GM18517 (cell line): ENCODE measurements around the gene TOGARAM2.
"Not testable (repeated sequence)": the region's sequence is repeated elsewhere in the genome, so short reads cannot be mapped to it uniquely, and the experiment has no call there.

Source experiments
- ATAC-seq: cut with Tn5 transposase; IDR thresholded peaks from one replicate; pipeline ENCODE4 v1.9.1; 2021; ENCODE audit warnings: mild to moderate bottlenecking, moderate library complexity; ENCODE audit not compliant: unreplicated experiment

The TOGARAM2 gene

GRCh38 chr2:28976584-28976983, 4.5 kb upstream of the TOGARAM2 start:
- no peak for ATAC-seq

GRCh38 chr2:28977176-28977875, 3.8 kb upstream of the TOGARAM2 start:
- ATAC-seq = no peak

- not testable (repeated sequence) for ATAC-seq
Observed at GRCh38 chr2:28978001-28978400, 3.1 kb upstream of the TOGARAM2 start.

DNA sequence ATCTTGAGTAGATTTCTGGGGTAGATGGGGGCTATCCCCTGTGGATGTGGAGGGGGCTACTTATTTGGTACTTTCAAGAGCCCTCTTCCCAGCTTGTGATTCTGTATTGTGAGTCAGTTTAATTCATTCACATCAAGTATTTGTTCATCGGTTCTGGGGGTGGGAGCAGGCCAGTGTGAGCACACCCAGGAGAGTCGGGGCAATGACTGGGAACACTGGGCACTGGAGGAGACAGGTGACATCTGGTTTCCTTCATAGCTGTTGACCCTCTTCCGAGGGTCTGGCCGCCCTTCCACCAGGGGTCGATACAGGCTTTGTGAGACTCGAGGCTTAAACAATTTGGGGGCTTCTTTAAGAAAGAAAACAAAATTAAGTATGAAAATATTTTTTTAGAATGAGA, 2.5 kb upstream of the TOGARAM2 start:
- no peak for ATAC-seq

DNA sequence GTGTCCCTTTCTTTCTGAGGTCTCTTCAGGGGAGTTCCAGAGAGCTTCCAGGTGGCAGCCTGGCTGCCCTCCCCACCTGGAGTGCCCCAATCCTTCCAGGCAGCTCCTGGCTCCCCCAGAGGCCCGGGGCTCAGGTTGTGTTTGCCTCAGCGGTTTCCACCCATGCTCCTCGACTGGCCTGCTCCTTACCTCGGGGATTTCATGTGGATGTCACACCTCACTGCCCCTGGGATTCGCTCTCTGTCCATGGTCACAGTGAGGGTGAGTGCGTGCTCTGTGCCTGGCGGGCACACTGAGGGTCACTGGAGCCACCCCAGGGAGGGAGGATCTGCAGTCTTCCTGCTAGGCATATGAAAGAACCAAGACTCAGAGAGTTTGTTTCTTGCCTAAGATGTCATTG, 2.1 kb upstream of the TOGARAM2 start:
- ATAC-seq = no peak

DNA sequence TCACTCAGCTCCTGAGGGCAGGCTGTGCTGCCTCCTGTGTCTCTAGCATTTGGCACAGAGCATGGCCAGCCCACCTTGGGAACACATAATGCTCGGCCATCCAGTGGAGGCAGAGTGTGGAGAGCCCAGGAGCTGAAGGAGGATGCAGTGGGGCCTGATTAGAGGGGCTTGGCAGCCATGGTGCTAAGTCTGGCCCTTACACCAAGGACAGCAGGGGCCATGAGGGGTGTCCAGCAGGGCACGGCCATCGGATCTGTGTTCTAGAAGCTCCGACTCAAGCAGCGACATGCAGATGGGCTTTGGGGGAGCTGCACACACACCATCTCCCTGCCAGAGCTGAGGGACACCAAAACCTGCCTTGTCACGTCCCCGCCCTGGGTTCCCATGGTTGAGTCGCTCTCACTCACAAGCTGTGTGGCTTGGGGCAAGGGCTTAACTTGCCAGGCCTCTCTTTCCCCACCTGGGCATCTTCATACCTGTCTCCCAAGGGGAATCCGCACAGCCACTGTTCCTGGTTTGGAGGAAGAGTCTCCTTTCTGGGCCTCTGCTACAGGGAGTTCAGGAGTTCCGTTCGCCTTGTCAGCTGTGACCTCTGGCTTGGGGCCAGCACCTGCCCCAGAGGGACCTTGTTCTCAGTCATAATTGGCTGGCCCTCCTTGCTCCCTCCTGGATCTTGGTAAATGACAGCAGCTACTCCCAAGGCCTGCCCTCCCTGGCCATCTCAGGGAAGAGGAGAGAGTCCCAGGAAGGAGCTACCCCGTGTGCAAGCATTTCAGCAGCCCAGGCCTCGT, 1.3 kb upstream of the TOGARAM2 start:
- no peak for ATAC-seq

DNA sequence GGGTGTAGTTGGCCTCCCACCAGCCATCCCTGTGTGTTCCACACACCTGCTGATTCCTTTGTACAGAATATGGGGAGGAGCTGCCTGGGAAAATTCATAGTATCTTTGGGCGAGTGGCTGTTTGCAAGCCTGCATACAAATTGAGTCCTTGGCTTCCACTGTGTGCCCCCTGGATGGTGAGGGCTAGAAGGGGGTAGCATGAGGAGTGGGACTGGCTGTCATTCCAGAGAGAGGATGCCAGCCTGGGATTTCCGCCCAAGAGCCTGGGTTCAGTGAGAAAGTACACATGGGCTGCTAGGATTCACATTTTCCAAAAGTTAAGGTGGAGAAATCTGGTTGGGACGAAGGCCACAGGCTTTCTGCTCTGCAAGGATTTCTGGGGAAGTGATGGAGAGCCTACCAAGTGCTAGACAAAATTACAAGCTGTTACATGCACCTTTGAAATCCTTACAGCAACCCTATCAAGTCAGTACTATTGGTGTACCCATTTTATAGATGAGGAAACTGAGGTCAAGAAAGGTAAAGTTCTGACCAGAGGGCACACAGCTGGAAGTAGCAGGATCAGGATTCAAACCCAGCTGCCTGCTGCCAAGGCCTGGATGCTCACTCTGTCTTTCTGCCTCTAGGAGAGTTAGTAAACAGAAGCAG, 606 bp upstream of the TOGARAM2 start:
- no peak for ATAC-seq

- ATAC-seq = no peak
Observed at GRCh38 chr2:28981620-28982376, 700 bp downstream of the TOGARAM2 start.

DNA sequence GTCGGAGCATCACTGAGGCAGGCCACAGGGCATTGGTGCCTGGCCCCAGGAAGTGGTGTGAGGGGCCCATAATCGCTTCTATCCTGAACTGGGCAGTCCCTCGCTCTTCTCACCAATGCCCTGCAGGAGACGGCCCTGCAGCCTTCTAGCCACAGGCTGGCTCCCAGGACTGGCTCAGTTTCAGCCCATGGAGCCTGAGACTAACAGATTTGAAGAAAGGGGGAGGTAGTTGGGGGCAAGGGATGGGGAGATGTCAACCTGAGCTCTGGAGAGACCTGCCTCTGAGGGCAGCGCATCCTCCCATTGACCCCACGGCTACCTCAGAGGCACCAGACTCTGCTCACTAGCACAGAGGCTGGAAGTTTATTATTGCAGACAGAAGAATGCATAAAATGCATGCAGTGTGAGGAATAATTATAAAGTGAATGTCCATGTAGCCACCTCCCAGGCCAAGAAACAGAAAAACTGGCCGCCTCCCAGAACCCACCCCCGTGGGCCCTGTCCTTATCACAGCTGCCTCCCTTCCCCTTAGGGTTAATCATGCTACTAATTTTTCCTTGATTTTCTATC, 1.4 kb downstream of the TOGARAM2 start:
- no peak for ATAC-seq

DNA sequence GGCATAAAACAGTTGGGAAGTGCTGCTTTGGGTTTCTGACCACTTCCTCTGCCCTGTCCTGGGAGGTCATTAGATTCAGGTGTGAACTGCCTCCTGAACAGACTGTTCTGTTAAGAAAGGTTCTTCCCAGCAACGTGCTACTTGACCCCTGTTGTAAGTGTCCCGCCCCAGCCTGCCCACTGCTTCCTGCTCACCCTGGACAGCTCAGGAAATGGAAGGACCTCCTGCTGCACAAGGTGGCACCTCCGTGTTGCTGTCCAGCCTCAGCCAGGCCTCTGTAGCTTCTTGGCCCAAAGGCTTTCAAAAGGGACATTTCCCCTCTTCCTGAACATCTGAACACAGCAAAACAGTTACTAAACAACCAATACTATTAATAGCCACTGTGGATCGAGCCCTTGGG, 5.3 kb downstream of the TOGARAM2 start:
- ATAC-seq = no peak

GRCh38 chr2:28989973-28990372, 8.9 kb downstream of the TOGARAM2 start:
- ATAC-seq = no peak

GRCh38 chr2:28990445-28990844, 9.3 kb downstream of the TOGARAM2 start:
- no peak for ATAC-seq

DNA sequence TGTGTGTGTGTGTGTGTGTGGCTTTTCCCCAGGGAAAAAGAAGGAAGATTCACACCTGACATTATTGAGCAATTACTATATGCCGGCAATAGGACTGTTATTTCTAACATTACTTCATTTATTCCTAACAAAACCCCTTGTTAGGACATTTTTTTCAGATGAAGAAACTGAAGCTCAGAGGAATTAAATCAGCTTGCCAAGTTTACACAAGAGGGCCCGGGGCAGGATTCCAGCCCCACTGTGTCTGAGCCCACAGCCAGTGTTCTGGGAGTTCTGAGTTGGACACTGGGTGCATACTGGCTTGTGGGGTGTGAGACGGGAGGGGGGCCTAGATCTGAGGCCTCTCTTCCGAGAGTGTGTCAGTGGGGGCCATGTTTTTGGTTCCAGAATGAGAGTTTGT, 9.9 kb downstream of the TOGARAM2 start:
- no peak for ATAC-seq

GRCh38 chr2:28991460-28991859, 10.4 kb downstream of the TOGARAM2 start:
- no peak for ATAC-seq

DNA sequence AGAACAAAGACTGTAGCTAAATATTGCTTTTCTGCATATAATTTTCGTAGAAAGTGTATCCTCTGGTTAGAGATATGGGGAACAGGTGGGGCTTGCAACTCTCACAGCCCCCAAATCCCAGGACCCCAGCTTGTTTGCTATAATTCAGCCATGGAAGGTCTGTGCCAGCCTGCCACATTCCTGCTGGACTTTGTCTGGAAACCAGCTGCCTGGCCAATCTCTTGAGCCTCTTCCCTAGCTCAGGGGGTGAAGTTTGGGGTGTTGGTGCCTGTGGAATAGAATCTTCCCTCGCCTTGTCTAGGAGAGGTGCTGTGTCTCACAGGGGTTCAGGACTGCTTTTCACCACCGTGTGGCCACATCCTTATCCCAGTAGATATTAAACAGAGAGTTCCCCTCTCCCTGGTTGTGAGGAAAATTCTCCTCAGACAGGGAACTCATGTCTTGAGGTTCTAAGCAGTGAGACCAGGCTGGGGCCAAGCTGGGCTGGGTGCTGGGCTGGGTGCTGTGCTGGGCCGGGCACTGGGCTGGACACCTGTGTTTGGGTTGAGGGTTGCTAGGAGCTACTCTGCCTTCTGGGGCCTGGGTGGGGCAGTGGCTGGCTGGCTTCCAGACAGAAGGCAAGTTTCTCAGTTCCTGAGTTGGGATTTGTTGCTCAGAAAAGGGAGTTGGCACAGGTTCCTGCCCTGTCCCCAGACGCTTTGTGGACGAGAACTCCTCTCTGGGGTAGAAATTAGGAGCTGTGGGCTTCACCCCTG, 12.3 kb downstream of the TOGARAM2 start:
- no peak for ATAC-seq

DNA sequence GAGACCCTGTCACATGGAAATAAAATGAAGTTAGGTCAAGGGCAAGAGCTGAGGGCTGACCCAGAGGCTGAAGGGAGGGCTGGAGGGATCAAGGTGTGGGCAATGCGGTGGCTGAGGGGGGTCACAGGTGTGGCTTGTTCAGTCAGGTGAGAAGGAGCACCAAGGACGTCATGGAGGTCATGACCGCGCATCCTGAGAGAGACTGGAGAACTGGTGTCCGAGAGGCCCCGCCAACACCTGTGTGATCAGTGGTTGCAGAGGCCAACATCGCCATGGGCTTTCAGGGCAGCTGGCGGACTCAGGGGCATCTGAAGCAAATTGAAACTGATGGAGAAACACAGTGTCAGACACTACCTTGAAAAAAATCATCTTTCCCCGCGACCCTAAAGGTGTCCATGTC, 13.0 kb downstream of the TOGARAM2 start:
- ATAC-seq = no peak

GRCh38 chr2:28994679-28995078, 13.6 kb downstream of the TOGARAM2 start:
- no peak for ATAC-seq

DNA sequence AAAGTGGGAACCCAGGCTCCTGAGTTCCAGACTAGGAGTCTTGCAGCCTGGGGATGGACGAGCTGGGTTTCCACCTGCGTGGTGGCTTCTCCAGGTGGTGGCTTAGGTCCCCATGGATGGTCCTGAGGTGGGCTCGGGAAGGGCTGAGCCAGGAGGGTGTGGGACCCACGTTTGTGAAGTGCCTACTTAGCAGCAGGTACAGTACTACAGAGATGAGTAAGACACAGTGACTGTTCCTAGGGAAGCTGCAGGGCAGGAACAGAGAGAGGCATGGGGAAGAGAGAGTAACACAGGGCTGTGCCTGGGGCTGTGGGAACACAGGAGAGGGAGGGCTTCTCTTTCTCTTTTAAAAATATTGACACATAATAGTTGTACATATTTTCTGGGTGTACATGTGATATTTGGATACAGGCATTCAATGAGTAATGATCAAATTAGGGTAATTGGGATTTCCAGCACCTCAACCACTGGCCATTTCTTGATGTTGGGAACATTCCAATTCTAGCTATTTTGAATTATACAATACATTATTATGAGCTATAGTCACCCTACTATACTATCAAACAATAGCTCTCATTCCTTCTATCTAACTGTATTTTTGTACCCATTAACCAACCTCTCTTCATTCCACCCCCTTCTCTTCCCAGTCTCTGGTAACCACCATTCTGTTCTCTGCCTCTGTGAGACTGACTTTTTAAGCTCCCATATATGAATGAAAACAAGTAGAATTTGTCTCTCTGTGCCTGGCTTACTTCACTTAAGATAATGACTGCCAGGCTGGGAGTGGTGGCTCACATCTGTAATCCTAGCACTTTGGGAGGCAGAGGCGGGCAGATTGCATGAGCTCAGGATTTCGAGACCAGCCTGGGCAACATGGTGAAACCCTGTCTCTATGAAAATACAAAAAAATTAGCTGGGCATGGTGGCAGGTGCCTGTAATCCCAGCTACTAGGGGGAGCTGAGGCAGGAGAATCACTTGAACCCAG, 15.0 kb downstream of the TOGARAM2 start:
- no peak for ATAC-seq

GRCh38 chr2:28997237-28997846, 16.2 kb downstream of the TOGARAM2 start:
- ATAC-seq = no peak
